Transverse colon (tissue), 4 donors: ENCODE measurements around the gene SERPINB5.

Experiments used
- EP300 ChIP-seq: sonication (generic); formaldehyde crosslinking; IDR thresholded peaks from one replicate; pipeline ENCODE4 v1.6.1; 2017; ENCODE audit warnings: antibody characterized with exemption, low read depth
- POLR2A ChIP-seq: fragments of 450-650 bp; IDR thresholded peaks from one replicate; pipeline ENCODE4 v1.6.1; 2016; ENCODE audit warnings: antibody characterized with exemption, mild to moderate bottlenecking, moderate library complexity
- POLR2AphosphoS5 ChIP-seq, 3 donors: sonication (generic); formaldehyde crosslinking; IDR thresholded peaks; one replicate each; pipeline ENCODE4 v1.6.1; 2016; ENCODE audit warnings: antibody characterized with exemption in 3 of 3
- TF ChIP-seq, protein P1 (sequence below), 5 experiments: fragments of 200-600 bp in 3 of 5; fragments of 450-650 bp in 2 of 5; sonication (generic) in 3 of 5; IDR thresholded peaks; 1 replicate in 2 of 5; 2 replicates in 3 of 5; pipeline ENCODE4 v1.5.1; 2016 to 2017; ENCODE audit warnings: antibody characterized with exemption in 5 of 5, inconsistent platforms in 3 of 5, mild to moderate bottlenecking in 2 of 5, moderate library complexity in 1 of 5

- TF ChIP-seq, protein P1, sequence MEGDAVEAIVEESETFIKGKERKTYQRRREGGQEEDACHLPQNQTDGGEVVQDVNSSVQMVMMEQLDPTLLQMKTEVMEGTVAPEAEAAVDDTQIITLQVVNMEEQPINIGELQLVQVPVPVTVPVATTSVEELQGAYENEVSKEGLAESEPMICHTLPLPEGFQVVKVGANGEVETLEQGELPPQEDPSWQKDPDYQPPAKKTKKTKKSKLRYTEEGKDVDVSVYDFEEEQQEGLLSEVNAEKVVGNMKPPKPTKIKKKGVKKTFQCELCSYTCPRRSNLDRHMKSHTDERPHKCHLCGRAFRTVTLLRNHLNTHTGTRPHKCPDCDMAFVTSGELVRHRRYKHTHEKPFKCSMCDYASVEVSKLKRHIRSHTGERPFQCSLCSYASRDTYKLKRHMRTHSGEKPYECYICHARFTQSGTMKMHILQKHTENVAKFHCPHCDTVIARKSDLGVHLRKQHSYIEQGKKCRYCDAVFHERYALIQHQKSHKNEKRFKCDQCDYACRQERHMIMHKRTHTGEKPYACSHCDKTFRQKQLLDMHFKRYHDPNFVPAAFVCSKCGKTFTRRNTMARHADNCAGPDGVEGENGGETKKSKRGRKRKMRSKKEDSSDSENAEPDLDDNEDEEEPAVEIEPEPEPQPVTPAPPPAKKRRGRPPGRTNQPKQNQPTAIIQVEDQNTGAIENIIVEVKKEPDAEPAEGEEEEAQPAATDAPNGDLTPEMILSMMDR (IDR thresholded peaks at IDR 0.05): no peak
- TF ChIP-seq POLR2A (no peak), POLR2AphosphoS5 (IDR thresholded peaks at IDR 0.05) (no peak), EP300 (no peak)
These were observed 38.3 kb downstream of the SERPINB5 start for GRCh38 chr18:63514888-63515678.
